ENCODE data around the gene ST3GAL3.

ST3GAL3 gene

GRCh38 chr1:43699281-43699680 is 8.1 kb upstream of the ST3GAL3 start:
- DNase-seq: no peak
- H3K36me3 ChIP-seq (ENCODE audit: control insufficient read depth, insufficient read depth, low read length): peaks cover 83% of the 10 kb centered on the region
- H3K4me1 ChIP-seq (ENCODE audit: control insufficient read depth, insufficient read depth, low read length, poor library complexity, severe bottlenecking): no peaks in the 10 kb centered on the region
- H3K4me3 ChIP-seq (ENCODE audit: insufficient read depth, low read depth, low read length, poor library complexity, severe bottlenecking): no peak overlapping the region
- H3K27ac ChIP-seq (ENCODE audit: insufficient read depth, low read length, poor library complexity, severe bottlenecking): no peak overlapping the region
- no peaks in the 10 kb centered on the region for H3K9me3 ChIP-seq (ENCODE audit: control insufficient read depth, low read length)
- H3K27me3 ChIP-seq (replicated peaks; ENCODE audit: control insufficient read depth, insufficient read depth, low read length, poor library complexity, severe bottlenecking): no peaks in the 10 kb centered on the region

DNA sequence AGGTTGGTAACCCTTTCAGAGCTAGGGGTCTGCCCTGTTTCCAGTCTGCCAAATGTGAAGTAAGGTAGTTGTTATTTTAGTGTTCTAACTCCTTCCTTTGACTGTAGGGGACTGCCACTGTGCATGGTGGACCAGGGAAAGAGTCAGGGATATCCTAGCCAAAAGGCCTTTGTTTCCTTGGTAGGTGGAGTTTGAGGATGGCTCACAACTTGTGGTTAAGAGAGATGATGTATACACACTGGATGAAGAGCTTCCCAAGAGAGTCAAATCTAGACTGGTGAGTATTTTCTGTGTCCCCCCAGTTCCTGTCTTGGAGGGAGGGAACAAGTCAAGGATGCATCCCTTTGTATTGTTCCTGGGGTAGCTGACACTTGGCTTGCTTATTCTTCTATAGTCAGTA is 3.5 kb upstream of the ST3GAL3 start:
- H3K4me3 ChIP-seq (ENCODE audit: insufficient read depth, low read depth, low read length, poor library complexity, severe bottlenecking): no peak overlapping the region
- no peak for DNase-seq
- H3K27ac ChIP-seq (ENCODE audit: insufficient read depth, low read length, poor library complexity, severe bottlenecking): no peak overlapping the region
- H3K27me3 ChIP-seq (replicated peaks; ENCODE audit: control insufficient read depth, insufficient read depth, low read length, poor library complexity, severe bottlenecking): no peaks in the 10 kb centered on the region
- H3K36me3 ChIP-seq (ENCODE audit: control insufficient read depth, insufficient read depth, low read length): peaks cover 42% of the 10 kb centered on the region
- peaks cover 6% of the 10 kb centered on the region for H3K4me1 ChIP-seq (ENCODE audit: control insufficient read depth, insufficient read depth, low read length, poor library complexity, severe bottlenecking)
- H3K9me3 ChIP-seq (ENCODE audit: control insufficient read depth, low read length): no peaks in the 10 kb centered on the region

- no peak overlapping the region for H3K27ac ChIP-seq (ENCODE audit: insufficient read depth, low read length, poor library complexity, severe bottlenecking)
- H3K36me3 ChIP-seq (ENCODE audit: control insufficient read depth, insufficient read depth, low read length): peaks cover 41% of the 10 kb centered on the region
- DNase-seq: no peak
- no peaks in the 10 kb centered on the region for H3K27me3 ChIP-seq (replicated peaks; ENCODE audit: control insufficient read depth, insufficient read depth, low read length, poor library complexity, severe bottlenecking)
- H3K4me3 ChIP-seq (ENCODE audit: insufficient read depth, low read depth, low read length, poor library complexity, severe bottlenecking): no peak overlapping the region
- H3K4me1 ChIP-seq (ENCODE audit: control insufficient read depth, insufficient read depth, low read length, poor library complexity, severe bottlenecking): peaks cover 6% of the 10 kb centered on the region
- no peaks in the 10 kb centered on the region for H3K9me3 ChIP-seq (ENCODE audit: control insufficient read depth, low read length)
Measured at GRCh38 chr1:43704838-43705237, 2.5 kb upstream of the ST3GAL3 start.

DNA sequence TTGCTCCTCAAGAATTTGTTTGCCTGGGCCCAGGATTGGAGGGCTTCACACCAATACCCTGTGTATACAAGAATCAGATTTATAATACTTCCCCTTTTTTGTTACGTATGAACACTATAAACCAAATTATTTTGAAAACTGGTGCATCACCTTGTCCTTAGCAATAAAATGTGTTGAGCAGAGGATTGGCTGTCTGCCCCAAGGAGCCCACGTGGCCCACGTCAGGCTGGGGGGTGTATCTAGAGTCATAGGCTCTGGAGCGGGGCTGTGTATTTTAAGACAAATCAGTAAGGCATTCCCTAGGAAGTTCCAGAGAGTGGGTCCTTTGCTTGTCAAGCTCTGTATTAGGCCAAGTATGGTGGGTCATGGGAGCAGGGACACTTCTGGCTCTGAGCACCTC is 2.0 kb upstream of the ST3GAL3 start:
- Histone ChIP-seq H3K4me1 (ENCODE audit: control insufficient read depth, insufficient read depth, low read length, poor library complexity, severe bottlenecking) (peaks cover 6% of the 10 kb centered on the region), H3K27me3 (replicated peaks; ENCODE audit: control insufficient read depth, insufficient read depth, low read length, poor library complexity, severe bottlenecking) (no peaks in the 10 kb centered on the region), H3K36me3 (ENCODE audit: control insufficient read depth, insufficient read depth, low read length) (peaks cover 36% of the 10 kb centered on the region), H3K4me3 (ENCODE audit: insufficient read depth, low read depth, low read length, poor library complexity, severe bottlenecking) (no peak overlapping the region), H3K9me3 (ENCODE audit: control insufficient read depth, low read length) (no peaks in the 10 kb centered on the region), H3K27ac (ENCODE audit: insufficient read depth, low read length, poor library complexity, severe bottlenecking) (no peak overlapping the region)
- no peak for DNase-seq

DNA sequence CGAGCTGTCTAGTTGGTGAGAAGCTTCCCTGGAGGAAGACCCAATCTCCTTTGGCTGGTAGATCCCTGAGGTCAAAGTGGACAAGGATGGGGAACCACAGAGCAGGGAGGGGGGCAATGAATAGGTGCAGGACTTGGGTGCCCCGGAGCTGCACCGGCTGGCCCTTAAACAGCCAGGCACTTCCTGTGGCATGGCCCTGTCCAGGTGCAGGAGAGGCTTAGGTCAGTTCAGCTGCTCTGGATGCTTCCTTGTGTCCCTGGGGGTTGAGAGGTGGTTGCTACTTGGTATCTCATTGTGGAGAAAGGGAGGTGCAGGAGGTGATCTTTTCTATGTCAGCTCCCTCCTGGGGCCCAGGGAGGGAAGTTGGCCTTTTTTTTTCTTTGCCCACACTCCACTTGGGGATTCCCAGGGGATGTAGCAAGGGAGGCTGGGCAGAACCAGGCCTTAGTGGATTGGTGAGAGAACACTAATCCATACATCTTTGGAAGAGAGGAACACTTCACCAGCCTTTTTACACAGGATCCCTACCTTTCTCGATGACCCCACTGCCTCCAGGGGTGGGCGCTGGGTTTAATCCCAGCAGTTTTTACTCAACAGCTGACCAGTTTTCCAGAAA is 1.2 kb upstream of the ST3GAL3 start:
- H3K4me3 ChIP-seq (ENCODE audit: insufficient read depth, low read depth, low read length, poor library complexity, severe bottlenecking): no peak overlapping the region
- H3K36me3 ChIP-seq (ENCODE audit: control insufficient read depth, insufficient read depth, low read length): peaks cover 31% of the 10 kb centered on the region
- H3K27ac ChIP-seq (ENCODE audit: insufficient read depth, low read length, poor library complexity, severe bottlenecking): no peak overlapping the region
- no peak for DNase-seq
- H3K4me1 ChIP-seq (ENCODE audit: control insufficient read depth, insufficient read depth, low read length, poor library complexity, severe bottlenecking): peaks cover 6% of the 10 kb centered on the region
- no peaks in the 10 kb centered on the region for H3K27me3 ChIP-seq (replicated peaks; ENCODE audit: control insufficient read depth, insufficient read depth, low read length, poor library complexity, severe bottlenecking)
- H3K9me3 ChIP-seq (ENCODE audit: control insufficient read depth, low read length): no peaks in the 10 kb centered on the region

- Histone ChIP-seq H3K27me3 (replicated peaks; ENCODE audit: control insufficient read depth, insufficient read depth, low read length, poor library complexity, severe bottlenecking) (no peaks in the 10 kb centered on the region), H3K4me1 (ENCODE audit: control insufficient read depth, insufficient read depth, low read length, poor library complexity, severe bottlenecking) (peaks cover 6% of the 10 kb centered on the region), H3K4me3 (ENCODE audit: insufficient read depth, low read depth, low read length, poor library complexity, severe bottlenecking) (peak overlapping the region; percentile 73), H3K27ac (ENCODE audit: insufficient read depth, low read length, poor library complexity, severe bottlenecking) (peak overlapping the region; percentile 43), H3K36me3 (ENCODE audit: control insufficient read depth, insufficient read depth, low read length) (peaks cover 28% of the 10 kb centered on the region), H3K9me3 (ENCODE audit: control insufficient read depth, low read length) (no peaks in the 10 kb centered on the region)
- DNase-seq: no peak
Measured at GRCh38 chr1:43706598-43707189, 642 bp upstream of the ST3GAL3 start.

DNA sequence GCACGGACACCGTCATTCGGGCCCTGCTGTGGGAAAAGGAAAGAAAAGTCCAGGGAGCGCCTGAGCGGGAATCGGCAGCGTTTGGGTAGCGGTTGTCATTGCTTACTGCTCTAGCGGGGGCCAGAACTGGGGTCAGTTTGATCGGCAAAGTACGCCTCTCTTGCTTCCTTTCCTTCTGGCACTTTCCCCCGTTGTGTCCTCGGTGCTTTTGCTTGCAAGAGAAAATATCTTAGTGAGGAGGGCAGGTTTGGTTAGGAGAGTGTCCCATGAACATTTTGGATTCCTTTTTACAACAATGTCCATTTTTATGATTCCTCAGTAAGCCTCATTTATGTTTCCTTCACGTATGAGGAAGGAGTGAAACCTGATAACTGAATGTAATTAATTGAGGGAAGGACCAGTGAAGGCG is 670 bp downstream of the ST3GAL3 start:
- Histone ChIP-seq H3K9me3 (ENCODE audit: control insufficient read depth, low read length) (no peaks in the 10 kb centered on the region), H3K4me1 (ENCODE audit: control insufficient read depth, insufficient read depth, low read length, poor library complexity, severe bottlenecking) (peaks cover 6% of the 10 kb centered on the region), H3K36me3 (ENCODE audit: control insufficient read depth, insufficient read depth, low read length) (peaks cover 18% of the 10 kb centered on the region), H3K4me3 (ENCODE audit: insufficient read depth, low read depth, low read length, poor library complexity, severe bottlenecking) (peak overlapping the region; percentile 73), H3K27me3 (replicated peaks; ENCODE audit: control insufficient read depth, insufficient read depth, low read length, poor library complexity, severe bottlenecking) (no peaks in the 10 kb centered on the region), H3K27ac (ENCODE audit: insufficient read depth, low read length, poor library complexity, severe bottlenecking) (peak overlapping the region; percentile 66)
- no peak for DNase-seq

DNA sequence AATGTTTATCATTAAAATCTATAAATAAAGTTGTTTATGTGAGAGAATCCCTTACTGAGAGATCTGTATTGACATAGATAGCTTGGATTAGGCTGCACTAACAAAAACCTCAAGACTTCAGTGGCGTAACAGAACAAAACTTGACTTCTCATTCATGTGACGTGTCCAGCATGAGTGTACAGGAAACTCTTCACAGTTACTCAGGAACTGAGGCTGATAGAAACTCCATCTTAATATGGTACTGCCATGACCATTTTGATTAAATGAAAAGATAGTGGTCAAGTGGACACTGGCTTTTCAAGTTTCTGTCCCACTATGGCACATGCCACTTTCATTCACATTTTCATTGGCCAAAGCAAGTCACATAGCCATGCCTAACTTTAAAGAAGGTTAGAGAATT is 3.7 kb downstream of the ST3GAL3 start:
- H3K27ac ChIP-seq (ENCODE audit: insufficient read depth, low read length, poor library complexity, severe bottlenecking): no peak overlapping the region
- peaks cover 6% of the 10 kb centered on the region for H3K4me1 ChIP-seq (ENCODE audit: control insufficient read depth, insufficient read depth, low read length, poor library complexity, severe bottlenecking)
- no peaks in the 10 kb centered on the region for H3K27me3 ChIP-seq (replicated peaks; ENCODE audit: control insufficient read depth, insufficient read depth, low read length, poor library complexity, severe bottlenecking)
- H3K4me3 ChIP-seq (ENCODE audit: insufficient read depth, low read depth, low read length, poor library complexity, severe bottlenecking): no peak overlapping the region
- peaks cover 3% of the 10 kb centered on the region for H3K36me3 ChIP-seq (ENCODE audit: control insufficient read depth, insufficient read depth, low read length)
- H3K9me3 ChIP-seq (ENCODE audit: control insufficient read depth, low read length): no peaks in the 10 kb centered on the region
- DNase-seq: no peak

- H3K4me1 ChIP-seq (ENCODE audit: control insufficient read depth, insufficient read depth, low read length, poor library complexity, severe bottlenecking): peaks cover 3% of the 10 kb centered on the region
- H3K4me3 ChIP-seq (ENCODE audit: insufficient read depth, low read depth, low read length, poor library complexity, severe bottlenecking): no peak overlapping the region
- H3K27me3 ChIP-seq (replicated peaks; ENCODE audit: control insufficient read depth, insufficient read depth, low read length, poor library complexity, severe bottlenecking): no peaks in the 10 kb centered on the region
- no peaks in the 10 kb centered on the region for H3K9me3 ChIP-seq (ENCODE audit: control insufficient read depth, low read length)
- no peak for DNase-seq
- no peak overlapping the region for H3K27ac ChIP-seq (ENCODE audit: insufficient read depth, low read length, poor library complexity, severe bottlenecking)
- peaks cover 3% of the 10 kb centered on the region for H3K36me3 ChIP-seq (ENCODE audit: control insufficient read depth, insufficient read depth, low read length)
Measured at GRCh38 chr1:43711524-43712386, 4.4 kb downstream of the ST3GAL3 start.

Measured in effector memory CD4-positive, alpha-beta T cell (primary cell).